HG02870 (cell line): Measurements from ENCODE around the gene KRT23.

Experiments used
- ATAC-seq: cut with Tn5 transposase; IDR thresholded peaks from one replicate; pipeline ENCODE4 v1.9.1; 2021; ENCODE audit warnings: mild to moderate bottlenecking, moderate library complexity; ENCODE audit not compliant: unreplicated experiment

KRT23 gene

GRCh38 chr17:40937384-40937819, at the start of gene KRT23:
Gene KRT23 (minus strand): TSS chr17:40937646. CDS start chr17:40936603, 1,043 bp downstream.
- ATAC-seq: no peak

- no peak for ATAC-seq
These were observed 49.5 kb upstream of the KRT23 start for GRCh38 chr17:40986920-40987319.

- no peak for ATAC-seq
These were observed 46.8 kb upstream of the KRT23 start, which contains the start of gene KRT40 for GRCh38 chr17:40984226-40984625. Gene KRT40 (minus strand): TSS chr17:40984326. CDS start chr17:40984273, 53 bp downstream.

GRCh38 chr17:40981115-40981514, 43.7 kb upstream of the KRT23 start:
- ATAC-seq: no peak

GRCh38 chr17:40980596-40980995, 43.1 kb upstream of the KRT23 start:
- no peak for ATAC-seq

- ATAC-seq: no peak
These were observed 42.7 kb upstream of the KRT23 start for GRCh38 chr17:40980117-40980516.

- no peak for ATAC-seq
These were observed 41.2 kb upstream of the KRT23 start for GRCh38 chr17:40978575-40979151.

- ATAC-seq: no peak
These were observed 38.1 kb upstream of the KRT23 start for GRCh38 chr17:40975516-40975915.

- ATAC-seq: no peak
These were observed 36.9 kb upstream of the KRT23 start for GRCh38 chr17:40974366-40974765.

- no peak for ATAC-seq
These were observed 30.1 kb upstream of the KRT23 start for GRCh38 chr17:40967582-40967981.

GRCh38 chr17:40966848-40967247, 29.4 kb upstream of the KRT23 start, which contains the start of gene KRT39:
Gene KRT39 (minus strand): TSS chr17:40966948. CDS start chr17:40966856, 92 bp downstream.
- no peak for ATAC-seq

GRCh38 chr17:40963838-40964237, 26.4 kb upstream of the KRT23 start:
- ATAC-seq: no peak

GRCh38 chr17:40962059-40962561, 24.7 kb upstream of the KRT23 start:
- no peak for ATAC-seq

- ATAC-seq: no peak
These were observed 24.1 kb upstream of the KRT23 start for GRCh38 chr17:40961591-40961990.

- no peak for ATAC-seq
These were observed 22.7 kb upstream of the KRT23 start for GRCh38 chr17:40960144-40960543.

GRCh38 chr17:40958086-40958953, 20.9 kb upstream of the KRT23 start:
- ATAC-seq: no peak

- no peak for ATAC-seq
These were observed 19.2 kb upstream of the KRT23 start for GRCh38 chr17:40956401-40957254.

GRCh38 chr17:40953881-40954280, 16.4 kb upstream of the KRT23 start:
- no peak for ATAC-seq

- ATAC-seq: no peak
These were observed 15.2 kb upstream of the KRT23 start for GRCh38 chr17:40952661-40953060.

GRCh38 chr17:40952154-40952553, 14.7 kb upstream of the KRT23 start:
- ATAC-seq: no peak
